Keratinocyte (primary cell): ENCODE measurements around the gene ARPC5L. TPM values are rescaled to one million over a fixed set of nuclear protein-coding genes. Genes with fewer than 3 reads are reported as not detected.
A peak's percentile ranks its signal among the peaks of the same experiment; 100 is the strongest.

ENCODE experiments used
- DNase-seq: peaks from one replicate; pipeline ENCODE4 v3.0.0-alpha.2; 2011; ENCODE audit warnings: low read depth, missing footprints, low spot score
- FAIRE-seq: peaks from 2 replicates; lab custom pipeline; 2011; peaks lifted over from hg19 to GRCh38; lab: Jason Lieb, UNC
- H2AFZ ChIP-seq: 2 replicates; pipeline ENCODE4 v1.6.0; 2012; ENCODE audit warnings: low read length, control low read depth, inconsistent platforms; ENCODE audit not compliant: control insufficient read depth
- H3K27ac ChIP-seq: 2 replicates; pipeline ENCODE4 v1.5.1; 2011; ENCODE audit warnings: low read length; ENCODE audit not compliant: control insufficient read depth, insufficient read depth
- H3K27me3 ChIP-seq: 3 replicates; pipeline ENCODE4 v1.6.0; 2011; ENCODE audit warnings: low read length; ENCODE audit not compliant: control insufficient read depth, insufficient read depth; ENCODE audit errors: extremely low read depth
- H3K36me3 ChIP-seq, 2 experiments: 2 replicates in 1 of 2; 3 replicates in 1 of 2; pipeline ENCODE4 v1.5.1; 2011; ENCODE audit warnings: low read length in 2 of 2, mild to moderate bottlenecking in 1 of 2; ENCODE audit not compliant: control insufficient read depth in 2 of 2, insufficient read depth in 2 of 2; ENCODE audit errors: extremely low read depth in 1 of 2
- H3K4me1 ChIP-seq: 3 replicates; pipeline ENCODE4 v1.5.1; 2011; ENCODE audit warnings: low read length; ENCODE audit not compliant: control insufficient read depth, insufficient read depth; ENCODE audit errors: extremely low read depth
- H3K4me2 ChIP-seq: 3 replicates; pipeline ENCODE4 v1.6.0; 2011; ENCODE audit warnings: low read depth, low read length; ENCODE audit not compliant: control insufficient read depth, insufficient read depth; ENCODE audit errors: extremely low read depth
- H3K4me3 ChIP-seq, 3 experiments: fragments of 200-600 bp in 1 of 3; sonication (generic) in 1 of 3; 2 replicates in 2 of 3; 3 replicates in 1 of 3; pipeline ENCODE4 v1.5.1; 2011 to 2016; ENCODE audit warnings: low read length in 3 of 3, mild to moderate bottlenecking in 3 of 3, control low read depth in 2 of 3, inconsistent platforms in 1 of 3, low read depth in 1 of 3, mixed read lengths in 1 of 3, mixed run types in 1 of 3, moderate library complexity in 1 of 3; ENCODE audit not compliant: control insufficient read depth in 2 of 3, insufficient read depth in 2 of 3; ENCODE audit errors: extremely low read depth in 1 of 3
- H3K79me2 ChIP-seq: 2 replicates; pipeline ENCODE4 v1.6.0; 2012; ENCODE audit warnings: low read length; ENCODE audit not compliant: control insufficient read depth, insufficient read depth
- H3K9ac ChIP-seq: 3 replicates; pipeline ENCODE4 v1.6.0; 2011; ENCODE audit warnings: low read length; ENCODE audit not compliant: control insufficient read depth, insufficient read depth; ENCODE audit errors: extremely low read depth
- H3K9me1 ChIP-seq: 3 replicates; pipeline ENCODE4 v1.6.0; 2011; ENCODE audit warnings: low read length; ENCODE audit not compliant: control insufficient read depth, insufficient read depth; ENCODE audit errors: extremely low read depth
- H3K9me3 ChIP-seq: 2 replicates; pipeline ENCODE4 v1.5.1; 2012; ENCODE audit warnings: low read depth, low read length; ENCODE audit not compliant: control insufficient read depth
- H4K20me1 ChIP-seq: 3 replicates; pipeline ENCODE4 v1.6.0; 2011; ENCODE audit warnings: low read length; ENCODE audit not compliant: control insufficient read depth, insufficient read depth; ENCODE audit errors: extremely low read depth
- EZH2 ChIP-seq: IDR thresholded peaks from one replicate; pipeline ENCODE4 v1.6.1; 2012; ENCODE audit warnings: inconsistent platforms, mild to moderate bottlenecking, low read length, moderate library complexity
- dilution Hi-C: fragments of 300-500 bp; cut with MboI; formaldehyde crosslinking; loops from one replicate; pipeline ENCODE4 v1.7.0; 2020; ENCODE audit warnings: low sequenced_read_pairs; ENCODE audit not compliant: extremely low pct_ligation_motif_present
- polyA plus RNA-seq, 5 experiments: library from polyadenylated mRNA; depleted of rRNA in 3 of 5; stranded (reverse) in 3 of 5; stranded (forward) in 1 of 5; unstranded in 1 of 5; fragments of >200 nt; gene quantifications; 1 replicate in 1 of 5; 2 replicates in 3 of 5; 3 replicates in 1 of 5; pipeline versions ENCODE4 v1.2.1 to v1.2.3, GENCODE V29; 2011 to 2012; ENCODE audit warnings: missing spikeins in 2 of 5, low read depth in 1 of 5, low replicate concordance in 1 of 5
- TF ChIP-seq, protein P1 (sequence below), 3 experiments: IDR thresholded peaks in 1 of 3; conservative IDR thresholded peaks in 1 of 3; optimal IDR thresholded peaks in 1 of 3; 2 replicates in 2 of 3; 3 replicates in 1 of 3; pipeline versions ENCODE3 to v1.5.1; 2011; ENCODE audit warnings: low read length in 3 of 3, mild to moderate bottlenecking in 3 of 3, moderate library complexity in 2 of 3, control low read depth in 1 of 3, inconsistent platforms in 1 of 3; ENCODE audit not compliant: insufficient read depth in 2 of 3; ENCODE audit errors: extremely low read depth in 1 of 3

ARPC5L gene
- polyA plus RNA-seq, 1 donor (not counting 4 experiments of a cell fraction or from before 2014, with no cell fraction given), result 102 TPM

DNA sequence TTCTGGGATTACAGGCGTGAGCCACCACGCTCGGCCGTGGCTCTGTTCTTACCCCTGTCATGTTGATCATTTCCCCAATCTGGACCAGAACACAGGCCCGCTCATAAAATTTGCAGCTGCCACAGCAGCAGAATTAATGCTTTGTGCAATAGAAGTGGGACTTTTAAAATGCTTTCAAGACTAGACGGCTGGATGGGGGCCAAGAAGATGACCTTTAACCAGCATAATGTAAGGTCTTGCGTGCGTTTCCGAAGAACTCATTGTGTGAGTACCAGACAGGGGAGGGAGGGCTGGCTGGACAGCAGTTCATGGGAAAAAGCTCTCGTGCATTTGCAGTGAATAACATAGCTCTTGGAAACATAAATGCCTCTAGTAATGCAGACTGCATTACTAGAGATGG is 12.1 kb upstream of the ARPC5L start:
- peaks cover 10% of the 10 kb centered on the region for H3K4me1 ChIP-seq
- H3K9ac ChIP-seq, result no peak overlapping the region
- H3K9me1 ChIP-seq, result no peaks in the 10 kb centered on the region
- H3K27me3 ChIP-seq, result no peaks in the 10 kb centered on the region
- H3K27ac ChIP-seq, result no peak overlapping the region
- H3K79me2 ChIP-seq, result no peaks in the 10 kb centered on the region
- H3K36me3 ChIP-seq, result no peaks in the 10 kb centered on the region
- dilution Hi-C loops, result no loop called here
- no peaks in the 10 kb centered on the region for H3K9me3 ChIP-seq
- no peak for TF ChIP-seq EZH2
- TF ChIP-seq, protein P1, sequence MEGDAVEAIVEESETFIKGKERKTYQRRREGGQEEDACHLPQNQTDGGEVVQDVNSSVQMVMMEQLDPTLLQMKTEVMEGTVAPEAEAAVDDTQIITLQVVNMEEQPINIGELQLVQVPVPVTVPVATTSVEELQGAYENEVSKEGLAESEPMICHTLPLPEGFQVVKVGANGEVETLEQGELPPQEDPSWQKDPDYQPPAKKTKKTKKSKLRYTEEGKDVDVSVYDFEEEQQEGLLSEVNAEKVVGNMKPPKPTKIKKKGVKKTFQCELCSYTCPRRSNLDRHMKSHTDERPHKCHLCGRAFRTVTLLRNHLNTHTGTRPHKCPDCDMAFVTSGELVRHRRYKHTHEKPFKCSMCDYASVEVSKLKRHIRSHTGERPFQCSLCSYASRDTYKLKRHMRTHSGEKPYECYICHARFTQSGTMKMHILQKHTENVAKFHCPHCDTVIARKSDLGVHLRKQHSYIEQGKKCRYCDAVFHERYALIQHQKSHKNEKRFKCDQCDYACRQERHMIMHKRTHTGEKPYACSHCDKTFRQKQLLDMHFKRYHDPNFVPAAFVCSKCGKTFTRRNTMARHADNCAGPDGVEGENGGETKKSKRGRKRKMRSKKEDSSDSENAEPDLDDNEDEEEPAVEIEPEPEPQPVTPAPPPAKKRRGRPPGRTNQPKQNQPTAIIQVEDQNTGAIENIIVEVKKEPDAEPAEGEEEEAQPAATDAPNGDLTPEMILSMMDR (optimal IDR thresholded peaks at IDR 0.05 in 1 of 3, IDR thresholded peaks at IDR 0.05 in 1 of 3, conservative IDR thresholded peaks at IDR 0.05 in 1 of 3; ENCODE audit: extremely low read depth in 1 of 3, insufficient read depth in 2 of 3, low read length in 3 of 3), result no peak
- FAIRE-seq (no peak), DNase-seq (no peak)
- peaks cover 5% of the 10 kb centered on the region for H4K20me1 ChIP-seq
- H3K4me3 ChIP-seq, result no peak overlapping the region
- H2AFZ ChIP-seq, result no peak overlapping the region
- no peak overlapping the region for H3K4me2 ChIP-seq

DNA sequence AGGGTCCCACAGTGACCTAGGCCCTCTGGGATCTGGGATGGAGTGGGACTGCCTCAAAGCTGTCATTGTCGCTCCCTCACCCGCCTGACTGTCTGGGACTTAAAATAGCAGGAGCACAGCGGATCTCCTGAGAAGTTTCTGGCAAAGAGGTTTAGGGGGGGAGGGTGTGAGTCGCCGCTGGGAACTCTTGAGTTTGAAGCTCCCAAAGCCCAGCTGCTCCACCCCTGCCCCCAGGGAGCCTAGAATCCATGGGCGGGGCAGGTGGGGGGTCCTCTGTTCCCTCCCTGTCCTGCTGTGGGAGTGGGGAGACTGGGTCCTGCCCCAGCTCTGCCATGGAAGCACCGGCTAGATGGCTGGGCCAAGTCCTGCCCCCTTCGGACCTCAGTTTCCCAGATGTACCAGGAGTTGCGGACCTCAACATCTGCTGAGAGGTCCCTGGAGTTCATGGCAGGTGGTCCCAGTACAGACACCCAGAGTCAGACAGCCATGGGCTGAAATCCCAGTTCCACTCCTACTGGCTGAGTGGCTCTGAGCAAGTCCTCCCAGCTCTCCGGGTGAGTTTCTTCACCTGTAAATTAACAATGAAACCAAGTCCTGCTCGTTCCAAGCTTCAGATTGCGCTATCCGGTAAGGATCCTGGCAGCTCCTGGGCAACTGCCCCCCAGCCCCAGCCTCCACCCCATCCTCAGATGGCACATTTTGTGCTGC is 9.7 kb upstream of the ARPC5L start:
- no peak for DNase-seq
- peak overlapping the region; percentile 73 for H2AFZ ChIP-seq
- H4K20me1 ChIP-seq, result peaks cover 20% of the 10 kb centered on the region
- H3K27me3 ChIP-seq, result no peaks in the 10 kb centered on the region
- H3K4me2 ChIP-seq, result peak overlapping the region; percentile 76
- H3K36me3 ChIP-seq, result peaks cover 7 to 8% of the 10 kb centered on the region in 2 experiments
- no peaks in the 10 kb centered on the region for H3K9me3 ChIP-seq
- no peaks in the 10 kb centered on the region for H3K79me2 ChIP-seq
- dilution Hi-C loops, result no loop called here
- peak overlapping the region; percentile 61 for H3K9ac ChIP-seq
- H3K9me1 ChIP-seq, result no peaks in the 10 kb centered on the region
- peaks cover 10% of the 10 kb centered on the region for H3K4me1 ChIP-seq
- no peak overlapping the region for H3K27ac ChIP-seq
- H3K4me3 ChIP-seq, result no peak overlapping the region
- TF ChIP-seq, protein P1 (optimal IDR thresholded peaks at IDR 0.05 in 1 of 3, IDR thresholded peaks at IDR 0.05 in 1 of 3, conservative IDR thresholded peaks at IDR 0.05 in 1 of 3; ENCODE audit: extremely low read depth in 1 of 3, insufficient read depth in 2 of 3, low read length in 3 of 3), result no peak
- TF ChIP-seq EZH2, result no peak
- no peak for FAIRE-seq
